ENCODE data around the gene ARID3A.

Gene ARID3A

DNA sequence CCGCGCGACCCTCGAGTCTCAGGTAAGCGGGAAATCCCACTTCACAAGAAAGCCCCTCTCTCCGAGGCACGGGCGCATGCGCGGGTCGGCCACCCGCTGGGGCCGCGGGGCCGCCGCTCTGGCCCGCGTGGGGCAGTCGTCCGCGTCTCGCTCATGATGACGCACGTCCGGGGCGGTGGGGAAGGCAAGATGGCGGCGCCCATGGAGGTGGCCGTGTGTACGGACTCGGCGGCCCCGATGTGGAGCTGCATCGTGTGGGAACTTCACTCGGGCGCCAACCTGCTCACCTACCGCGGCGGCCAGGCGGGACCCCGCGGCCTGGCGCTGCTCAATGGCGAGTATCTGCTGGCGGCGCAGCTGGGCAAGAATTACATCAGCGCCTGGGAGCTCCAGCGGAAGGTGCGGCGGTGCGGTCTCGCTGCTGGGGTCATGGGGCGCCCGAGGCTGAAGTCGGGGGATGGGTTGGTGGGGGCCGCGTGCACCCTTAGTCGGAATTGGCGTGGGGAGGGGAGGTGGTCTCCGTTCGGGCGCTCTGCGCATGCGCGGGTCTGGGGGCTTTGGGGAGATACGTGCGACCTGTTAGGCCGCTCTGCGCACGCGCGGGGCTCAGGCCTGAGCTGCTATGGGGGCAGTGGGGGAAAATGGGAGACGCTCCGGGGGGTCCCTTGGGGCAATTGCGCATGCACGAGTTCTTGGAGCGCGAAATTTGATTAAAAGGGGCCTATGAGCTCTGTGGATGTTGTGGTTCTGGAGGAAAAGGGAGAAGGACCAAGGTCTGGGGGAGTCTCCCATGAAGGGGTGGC lies 58.5 kb downstream of the ARID3A start, which contains the start of gene WDR18:
Gene WDR18, plus strand, starts transcription at position 181 of the 803 bp plus-strand sequence. Its CDS starts 9 bp downstream, at position 190.
- in situ Hi-C loops (cut with HindIII; ENCODE audit: low sequenced_read_pairs), result no loop called here
- H3K4me3 ChIP-seq (ENCODE audit: low read depth, low read length), result peak within 1 kb of the TSS; percentile 95
- TF ChIP-seq, protein P1, sequence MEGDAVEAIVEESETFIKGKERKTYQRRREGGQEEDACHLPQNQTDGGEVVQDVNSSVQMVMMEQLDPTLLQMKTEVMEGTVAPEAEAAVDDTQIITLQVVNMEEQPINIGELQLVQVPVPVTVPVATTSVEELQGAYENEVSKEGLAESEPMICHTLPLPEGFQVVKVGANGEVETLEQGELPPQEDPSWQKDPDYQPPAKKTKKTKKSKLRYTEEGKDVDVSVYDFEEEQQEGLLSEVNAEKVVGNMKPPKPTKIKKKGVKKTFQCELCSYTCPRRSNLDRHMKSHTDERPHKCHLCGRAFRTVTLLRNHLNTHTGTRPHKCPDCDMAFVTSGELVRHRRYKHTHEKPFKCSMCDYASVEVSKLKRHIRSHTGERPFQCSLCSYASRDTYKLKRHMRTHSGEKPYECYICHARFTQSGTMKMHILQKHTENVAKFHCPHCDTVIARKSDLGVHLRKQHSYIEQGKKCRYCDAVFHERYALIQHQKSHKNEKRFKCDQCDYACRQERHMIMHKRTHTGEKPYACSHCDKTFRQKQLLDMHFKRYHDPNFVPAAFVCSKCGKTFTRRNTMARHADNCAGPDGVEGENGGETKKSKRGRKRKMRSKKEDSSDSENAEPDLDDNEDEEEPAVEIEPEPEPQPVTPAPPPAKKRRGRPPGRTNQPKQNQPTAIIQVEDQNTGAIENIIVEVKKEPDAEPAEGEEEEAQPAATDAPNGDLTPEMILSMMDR (IDR thresholded peaks at IDR 0.05; ENCODE audit: low read depth, low read length, missing control alignments), result no peak
- peak; percentile 70 for DNase-seq (ENCODE audit: low read depth)

DNA sequence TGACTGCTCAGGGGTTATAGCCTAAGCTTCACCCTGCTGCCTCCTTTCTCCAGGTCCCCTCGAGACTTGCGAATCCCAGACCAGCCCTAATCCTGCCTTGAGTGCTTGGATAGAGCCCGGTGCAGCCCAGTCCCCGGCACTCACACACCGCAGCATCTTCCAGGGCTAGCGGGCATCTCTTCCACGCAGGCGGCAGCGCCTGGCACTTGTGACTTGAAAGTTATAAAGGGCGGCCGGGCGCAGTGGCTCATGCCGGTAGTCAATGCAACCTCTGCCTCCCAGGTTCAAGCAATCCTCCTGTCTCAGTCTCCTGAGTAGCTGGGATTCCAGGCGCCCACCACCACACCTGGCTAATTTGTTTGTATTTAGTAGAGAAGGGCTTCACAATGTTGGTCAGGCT lies 60.2 kb downstream of the ARID3A start:
- no peak overlapping the region for H3K4me3 ChIP-seq (ENCODE audit: low read depth, low read length)
- TF ChIP-seq, protein P1 (IDR thresholded peaks at IDR 0.05; ENCODE audit: low read depth, low read length, missing control alignments), result no peak
- no peak for DNase-seq (ENCODE audit: low read depth)
- in situ Hi-C loops (cut with HindIII; ENCODE audit: low sequenced_read_pairs), result no loop called here

DNA sequence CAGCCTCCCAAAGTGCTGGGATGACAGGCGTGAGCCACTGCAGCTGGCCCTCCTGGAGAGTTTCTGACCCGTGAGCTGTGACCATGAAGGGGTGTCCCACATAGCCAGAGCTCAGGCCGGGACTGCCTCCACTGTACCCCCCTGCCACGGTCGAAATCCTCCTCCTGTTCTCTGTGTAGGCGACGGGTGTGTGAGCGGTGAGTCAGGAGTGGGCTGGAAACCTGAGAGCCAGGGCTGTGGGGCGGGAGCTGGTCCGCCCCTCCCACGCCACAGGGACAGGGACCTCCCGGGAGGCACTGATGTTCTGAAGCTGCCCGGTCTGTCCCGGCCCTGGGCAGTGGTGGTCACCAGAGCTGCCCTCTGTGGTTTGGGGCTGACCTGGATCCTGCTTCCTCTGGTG lies 62.2 kb downstream of the ARID3A start:
- DNase-seq (ENCODE audit: low read depth), result no peak
- TF ChIP-seq, protein P1 (IDR thresholded peaks at IDR 0.05; ENCODE audit: low read depth, low read length, missing control alignments), result no peak
- in situ Hi-C loops (cut with HindIII; ENCODE audit: low sequenced_read_pairs), result no loop called here
- no peak overlapping the region for H3K4me3 ChIP-seq (ENCODE audit: low read depth, low read length)

DNA sequence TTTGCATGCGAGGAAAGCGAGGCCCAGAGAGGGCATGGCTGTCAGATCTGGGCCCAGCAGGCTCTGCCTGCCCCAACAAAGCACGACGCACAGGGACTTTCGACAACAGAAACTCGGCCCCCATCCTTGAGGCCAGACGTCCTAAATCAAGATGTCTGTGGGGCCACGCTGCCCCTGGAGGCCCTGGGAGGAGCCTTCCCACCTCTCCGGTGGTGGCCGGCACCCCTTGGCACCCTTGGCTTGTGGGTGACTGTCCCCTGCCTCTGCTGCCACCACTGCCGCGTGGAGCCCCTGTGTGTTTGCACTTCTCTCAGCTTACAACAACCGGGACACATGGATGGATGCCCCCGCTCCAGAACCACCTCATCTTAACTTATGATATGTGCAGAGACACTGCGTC lies 62.7 kb downstream of the ARID3A start:
- DNase-seq (ENCODE audit: low read depth), result no peak
- TF ChIP-seq, protein P1 (IDR thresholded peaks at IDR 0.05; ENCODE audit: low read depth, low read length, missing control alignments), result no peak
- in situ Hi-C loops (cut with HindIII; ENCODE audit: low sequenced_read_pairs), result no loop called here
- no peak overlapping the region for H3K4me3 ChIP-seq (ENCODE audit: low read depth, low read length)

DNA sequence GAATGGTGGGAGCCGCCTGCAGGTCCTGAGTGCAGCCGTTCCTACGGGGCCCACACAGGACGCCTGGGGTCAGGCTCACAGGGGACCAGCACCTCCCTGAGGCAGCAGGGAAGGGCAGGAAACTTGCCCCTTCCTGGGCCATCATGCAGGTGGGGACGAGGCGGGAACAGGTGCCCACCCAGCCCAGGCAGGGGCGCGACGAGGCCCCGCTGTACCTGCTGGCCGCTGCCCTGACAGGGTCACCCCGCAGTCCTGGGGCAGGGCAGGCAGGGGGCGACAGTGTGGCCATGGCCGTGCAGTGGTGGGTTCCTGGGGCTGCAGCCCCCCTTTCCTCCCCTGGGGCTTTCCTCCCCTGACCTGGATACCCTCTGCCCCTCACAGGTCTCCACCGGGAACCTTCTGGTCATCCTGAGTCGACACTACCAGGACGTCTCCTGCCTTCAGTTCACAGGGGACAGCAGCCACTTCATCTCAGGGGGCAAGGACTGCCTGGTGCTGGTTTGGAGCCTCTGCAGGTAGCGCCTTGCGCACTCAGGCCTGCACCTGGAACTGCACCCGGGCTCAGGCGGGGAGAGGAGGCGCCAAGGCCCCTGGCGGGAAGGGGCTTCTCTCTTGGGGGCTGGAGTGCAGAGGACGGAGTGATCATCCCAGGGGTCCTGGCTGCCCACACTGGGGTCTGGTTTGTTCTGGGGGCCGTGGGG lies 63.7 kb downstream of the ARID3A start:
- no peak overlapping the region for H3K4me3 ChIP-seq (ENCODE audit: low read depth, low read length)
- in situ Hi-C loops (cut with HindIII; ENCODE audit: low sequenced_read_pairs), result no loop called here
- DNase-seq (ENCODE audit: low read depth), result no peak
- TF ChIP-seq, protein P1 (IDR thresholded peaks at IDR 0.05; ENCODE audit: low read depth, low read length, missing control alignments), result peak; percentile 37

DNA sequence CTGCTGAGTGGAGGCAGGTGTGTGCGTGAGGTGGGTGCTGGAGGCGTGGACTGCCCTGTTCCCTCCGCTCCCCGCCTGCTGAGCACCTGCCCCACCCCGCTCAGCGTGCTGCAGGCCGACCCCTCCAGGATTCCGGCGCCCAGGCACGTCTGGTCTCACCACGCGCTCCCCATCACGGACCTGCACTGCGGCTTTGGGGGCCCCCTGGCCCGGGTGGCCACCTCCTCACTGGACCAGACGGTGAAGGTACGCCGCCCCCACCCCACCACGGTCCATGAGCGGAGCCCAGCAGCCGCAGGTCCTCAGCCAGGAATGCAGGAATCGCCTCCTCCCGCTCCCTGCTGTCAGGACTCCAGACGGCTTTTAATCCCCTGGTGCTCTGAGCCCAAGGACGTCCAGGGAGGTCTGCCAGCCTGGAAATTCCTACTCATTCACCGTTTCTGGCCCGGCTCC lies 64.3 kb downstream of the ARID3A start:
- TF ChIP-seq, protein P1 (IDR thresholded peaks at IDR 0.05; ENCODE audit: low read depth, low read length, missing control alignments), result no peak
- H3K4me3 ChIP-seq (ENCODE audit: low read depth, low read length), result no peak overlapping the region
- no peak for DNase-seq (ENCODE audit: low read depth)
- in situ Hi-C loops (cut with HindIII; ENCODE audit: low sequenced_read_pairs), result no loop called here

Measured in astrocyte of the cerebellum (primary cell).